HepG2 (cell line): ENCODE measurements around the gene GDPD5. TPM values are rescaled to one million over a fixed set of nuclear protein-coding genes. Genes with fewer than 3 reads are reported as not detected.
A peak's percentile ranks its signal among the peaks of the same experiment; 100 is the strongest.

Source experiments
- GABPB1 ChIP-seq: IDR thresholded peaks from 2 replicates; pipeline ENCODE4 v1.6.1; 2016; ENCODE audit warnings: mild to moderate bottlenecking, missing genetic modification reagents, moderate library complexity, missing compliant biosample characterization
- GATA4 ChIP-seq: sonication (generic); IDR thresholded peaks from 2 replicates; pipeline ENCODE4 v1.6.1; 2016; ENCODE audit warnings: antibody characterized with exemption, low read depth, borderline replicate concordance
- HCFC1 ChIP-seq: fragments of 150-350 bp; IDR thresholded peaks from 2 replicates; pipeline ENCODE4 v1.6.1; 2014; ENCODE audit warnings: low read depth, low read length
- HDAC2 ChIP-seq: sonication (generic); formaldehyde crosslinking; IDR thresholded peaks from 2 replicates; pipeline ENCODE4 v1.4.0; 2020; ENCODE audit warnings: missing genetic modification reagents
- HOXA3 ChIP-seq: sonication (generic); formaldehyde crosslinking; IDR thresholded peaks from 2 replicates; pipeline ENCODE4 v1.5.0; 2020; ENCODE audit warnings: missing genetic modification reagents
- KDM3A ChIP-seq: IDR thresholded peaks from 2 replicates; pipeline ENCODE4 v1.6.1; 2018; ENCODE audit warnings: low read depth, missing compliant biosample characterization
- KLF16 ChIP-seq, 2 experiments: sonication (generic) in 1 of 2; formaldehyde crosslinking in 1 of 2; IDR thresholded peaks; 2 replicates each; pipeline versions ENCODE4 v1.6.1 to v1.8.0; 2016 to 2023; ENCODE audit warnings: missing genetic modification reagents in 2 of 2, missing compliant biosample characterization in 1 of 2
- RARG ChIP-seq: sonication (generic); formaldehyde crosslinking; IDR thresholded peaks from 2 replicates; pipeline ENCODE4 v1.4.0; 2020; ENCODE audit warnings: low read depth, mild to moderate bottlenecking, missing genetic modification reagents
- RCOR2 ChIP-seq: IDR thresholded peaks from 2 replicates; pipeline ENCODE4 v1.6.1; 2016; ENCODE audit warnings: missing biosample characterization, missing genetic modification reagents
- SKI ChIP-seq: fragments of 450-650 bp; IDR thresholded peaks from one replicate; pipeline ENCODE4 v1.6.1; 2018; ENCODE audit warnings: mild to moderate bottlenecking; ENCODE audit not compliant: partially characterized antibody
- SRSF1 ChIP-seq: fragments of 200-400 bp; formaldehyde crosslinking; optimal IDR thresholded peaks from 2 replicates; pipeline ENCODE3; 2017; ENCODE audit warnings: mild to moderate bottlenecking, low read depth, low read length, moderate library complexity
- TBL1XR1 ChIP-seq: fragments of 150-350 bp; IDR thresholded peaks from 2 replicates; pipeline ENCODE4 v1.6.1; 2014; ENCODE audit warnings: borderline replicate concordance, low read length; ENCODE audit not compliant: partially characterized antibody
- TCF7 ChIP-seq: sonication (generic); IDR thresholded peaks from 2 replicates; pipeline ENCODE4 v1.6.1; 2016; ENCODE audit warnings: antibody characterized with exemption, low read depth
- TFDP2 ChIP-seq: sonication (generic); formaldehyde crosslinking; IDR thresholded peaks from 2 replicates; pipeline ENCODE4 v1.4.0; 2020; ENCODE audit warnings: missing genetic modification reagents
- TOE1 ChIP-seq: sonication (generic); formaldehyde crosslinking; IDR thresholded peaks from 2 replicates; pipeline ENCODE4 v1.4.0; 2020; ENCODE audit warnings: mild to moderate bottlenecking, missing genetic modification reagents
- ZFP41 ChIP-seq: sonication (generic); formaldehyde crosslinking; IDR thresholded peaks from 2 replicates; pipeline ENCODE4 v1.4.0; 2020; ENCODE audit warnings: mild to moderate bottlenecking, missing genetic modification reagents, borderline replicate concordance
- ZNF383 ChIP-seq: sonication (generic); formaldehyde crosslinking; IDR thresholded peaks from 2 replicates; pipeline ENCODE4 v1.4.0; 2020; ENCODE audit warnings: missing genetic modification reagents, mild to moderate bottlenecking, borderline replicate concordance
- ZNF460 ChIP-seq: sonication (generic); formaldehyde crosslinking; IDR thresholded peaks from 2 replicates; pipeline ENCODE4 v1.5.1; 2020; ENCODE audit warnings: missing genetic modification reagents, mild to moderate bottlenecking, borderline replicate concordance
- ZNF570 ChIP-seq: sonication (generic); formaldehyde crosslinking; IDR thresholded peaks from 2 replicates; pipeline ENCODE4 v1.4.0; 2020; ENCODE audit warnings: mild to moderate bottlenecking, missing genetic modification reagents, borderline replicate concordance
- ZNF652 ChIP-seq: IDR thresholded peaks from 2 replicates; pipeline ENCODE4 v1.6.1; 2016; ENCODE audit warnings: low read depth, borderline replicate concordance
- ZNF670 ChIP-seq: sonication (generic); formaldehyde crosslinking; IDR thresholded peaks from 2 replicates; pipeline ENCODE4 v1.8.0; 2022; ENCODE audit warnings: mild to moderate bottlenecking, missing genetic modification reagents, borderline replicate concordance
- ZNF746 ChIP-seq: sonication (generic); formaldehyde crosslinking; IDR thresholded peaks from 2 replicates; pipeline ENCODE4 v1.8.0; 2022; ENCODE audit warnings: mild to moderate bottlenecking, missing genetic modification reagents
- ZNF761 ChIP-seq: sonication (generic); formaldehyde crosslinking; conservative IDR thresholded peaks from 2 replicates; pipeline ENCODE4 v1.4.0; 2020; ENCODE audit warnings: mild to moderate bottlenecking, missing genetic modification reagents
- polyA plus RNA-seq, 8 experiments: library from polyadenylated mRNA; depleted of rRNA in 3 of 8; stranded (reverse) in 7 of 8; unstranded in 1 of 8; fragments of >200 nt; fragmentation: Illumina TruSeq in 4 of 8; extraction: Trizol in 4 of 8; gene quantifications; 2 replicates each; pipeline versions ENCODE4 v1.2.1 to v1.2.3, GENCODE V29; 2011 to 2016; ENCODE audit warnings: low read depth in 4 of 8, missing spikeins in 1 of 8, mixed read lengths in 1 of 8; ENCODE audit not compliant: insufficient read depth in 1 of 8
- total RNA-seq, 5 experiments: library from RNA; depleted of rRNA; stranded (reverse); fragments of >200 nt; fragmentation: Illumina TruSeq; extraction: Trizol; gene quantifications; 2 replicates each; pipeline ENCODE4 v1.2.3, GENCODE V29; 2016; ENCODE audit warnings: low read depth in 1 of 5
- TF ChIP-seq, protein P1 (sequence below): sonication (generic); formaldehyde crosslinking; IDR thresholded peaks from 2 replicates; pipeline ENCODE4 v1.4.0; 2020; ENCODE audit warnings: mild to moderate bottlenecking, missing genetic modification reagents
- TF ChIP-seq, protein P2 (sequence below): sonication (generic); formaldehyde crosslinking; IDR thresholded peaks from 2 replicates; pipeline ENCODE4 v1.5.0; 2020; ENCODE audit warnings: mild to moderate bottlenecking, low read depth, missing genetic modification reagents, borderline replicate concordance

GDPD5 gene
- total and polyA plus RNA-seq, 2 of the 13 experiments (the other 11 are each of a cell fraction or from before 2014, with no cell fraction given), result 55.0 to 67.5 TPM

DNA sequence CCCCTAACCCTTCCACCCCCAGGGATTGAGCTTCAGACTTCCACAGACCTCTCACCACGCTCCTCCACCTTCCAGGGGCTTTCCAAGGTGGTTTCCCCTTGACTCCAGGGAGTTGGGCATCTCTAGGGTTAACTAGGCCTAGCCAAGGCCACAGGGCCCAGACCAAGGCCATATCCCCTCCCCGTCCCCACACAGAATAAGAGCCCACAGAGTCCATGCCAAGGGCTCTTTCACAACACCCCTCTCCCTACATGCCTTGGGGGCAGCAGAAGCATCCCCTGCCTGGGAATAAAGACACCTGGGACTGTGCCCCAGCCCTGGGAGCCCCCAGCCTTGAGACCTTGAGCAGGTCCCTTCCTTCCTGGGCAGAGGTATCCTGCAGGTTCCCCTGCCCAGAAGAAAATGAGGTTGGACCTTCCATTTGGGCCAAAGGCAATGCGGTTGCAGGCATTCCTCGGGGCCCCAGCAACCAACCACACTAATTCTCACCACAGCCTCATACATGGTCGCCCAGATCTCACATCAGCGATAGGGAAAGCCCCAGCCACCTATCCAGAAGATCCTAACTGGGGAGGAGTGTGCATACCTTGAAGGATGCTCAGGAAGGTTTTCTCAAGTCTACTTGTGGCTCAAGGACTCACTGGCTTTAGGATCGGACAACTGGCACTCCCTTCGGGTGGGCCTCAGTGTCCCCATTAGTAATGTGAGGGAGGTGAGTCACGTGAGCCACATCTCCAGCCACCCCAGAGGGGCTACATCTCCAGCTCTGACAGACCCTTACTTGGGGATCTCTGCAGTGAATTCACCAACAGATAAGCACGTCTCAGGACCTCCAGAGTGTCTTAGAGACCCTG lies 1.7 kb downstream of the GDPD5 start (continued):
- TF ChIP-seq, protein P1, sequence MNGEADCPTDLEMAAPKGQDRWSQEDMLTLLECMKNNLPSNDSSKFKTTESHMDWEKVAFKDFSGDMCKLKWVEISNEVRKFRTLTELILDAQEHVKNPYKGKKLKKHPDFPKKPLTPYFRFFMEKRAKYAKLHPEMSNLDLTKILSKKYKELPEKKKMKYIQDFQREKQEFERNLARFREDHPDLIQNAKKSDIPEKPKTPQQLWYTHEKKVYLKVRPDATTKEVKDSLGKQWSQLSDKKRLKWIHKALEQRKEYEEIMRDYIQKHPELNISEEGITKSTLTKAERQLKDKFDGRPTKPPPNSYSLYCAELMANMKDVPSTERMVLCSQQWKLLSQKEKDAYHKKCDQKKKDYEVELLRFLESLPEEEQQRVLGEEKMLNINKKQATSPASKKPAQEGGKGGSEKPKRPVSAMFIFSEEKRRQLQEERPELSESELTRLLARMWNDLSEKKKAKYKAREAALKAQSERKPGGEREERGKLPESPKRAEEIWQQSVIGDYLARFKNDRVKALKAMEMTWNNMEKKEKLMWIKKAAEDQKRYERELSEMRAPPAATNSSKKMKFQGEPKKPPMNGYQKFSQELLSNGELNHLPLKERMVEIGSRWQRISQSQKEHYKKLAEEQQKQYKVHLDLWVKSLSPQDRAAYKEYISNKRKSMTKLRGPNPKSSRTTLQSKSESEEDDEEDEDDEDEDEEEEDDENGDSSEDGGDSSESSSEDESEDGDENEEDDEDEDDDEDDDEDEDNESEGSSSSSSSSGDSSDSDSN (CRISPR knock-in tag), result peak; percentile 50
- TF ChIP-seq ZNF670 (no peak), ZNF383 (CRISPR knock-in tag) (no peak), KLF16 (CRISPR knock-in tag; IDR thresholded peaks at IDR 0.05) (no peak), HCFC1 (no peak), HOXA3 (CRISPR knock-in tag) (peak; percentile 67; the same call in 1 of the 2 replicates), ZNF460 (no peak), TCF7 (no peak), TOE1 (CRISPR knock-in tag) (0 out of 2 replicates have a peak, but pooled peaks have one; percentile 33), KDM3A (peak; percentile 41; the same call in 1 of the 2 replicates), GATA4 (no peak), ZFP41 (CRISPR knock-in tag) (no peak), GABPB1 (CRISPR knock-in tag) (peak; percentile 31; the same call in 1 of the 2 replicates), TFDP2 (CRISPR knock-in tag) (0 out of 2 replicates have a peak, but pooled peaks have one; percentile 15), RARG (CRISPR knock-in tag) (no peak), ZNF652 (CRISPR knock-in tag) (peak; percentile 99), HDAC2 (peak; percentile 90), SKI (peak; percentile 61), ZNF570 (CRISPR knock-in tag) (no peak), SRSF1 (peak; percentile 17), ZNF761 (CRISPR knock-in tag) (no peak), ZNF746 (CRISPR knock-in tag) (no peak; the same call in 1 of the 2 replicates), RCOR2 (CRISPR knock-in tag) (peak; percentile 58; the same call in 1 of the 2 replicates), TBL1XR1 (no peak)
- TF ChIP-seq, protein P2, sequence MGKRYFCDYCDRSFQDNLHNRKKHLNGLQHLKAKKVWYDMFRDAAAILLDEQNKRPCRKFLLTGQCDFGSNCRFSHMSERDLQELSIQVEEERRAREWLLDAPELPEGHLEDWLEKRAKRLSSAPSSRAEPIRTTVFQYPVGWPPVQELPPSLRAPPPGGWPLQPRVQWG (CRISPR knock-in tag), result no peak
